NCI-H1436 treated with DMSO at 0.1 percent for 48 hours (cell line): ENCODE results near the gene CORO7.

ENCODE experiments used
- DNase-seq: peaks from one replicate; lab custom pipeline; 2025; lab: John Stamatoyannopoulos, UW

Gene CORO7

GRCh38 chr16:4426021-4426684 is 9.8 kb upstream of the CORO7 start:
- DNase-seq = no peak

- DNase-seq = peak; percentile 79
Measured at GRCh38 chr16:4425378-4426020, 9.1 kb upstream of the CORO7 start, which contains the start of gene DNAJA3. DNAJA3 (plus strand) TSS chr16:4425868; CDS start chr16:4425882, 14 bp downstream.

- no peak for DNase-seq
Measured at GRCh38 chr16:4420505-4421105, 4.2 kb upstream of the CORO7 start.

- DNase-seq = no peak
Measured at GRCh38 chr16:4419402-4419959, 3.1 kb upstream of the CORO7 start.

- no peak for DNase-seq
Measured at GRCh38 chr16:4415538-4416199, 727 bp downstream of the CORO7 start.

- no peak for DNase-seq
Measured at GRCh38 chr16:4414187-4414917, 2.0 kb downstream of the CORO7 start.

- DNase-seq = no peak
Measured at GRCh38 chr16:4412854-4413253, 3.5 kb downstream of the CORO7 start.

- DNase-seq = no peak
Measured at GRCh38 chr16:4412159-4412558, 4.2 kb downstream of the CORO7 start.

GRCh38 chr16:4411684-4412083 is 4.7 kb downstream of the CORO7 start:
- DNase-seq = no peak

GRCh38 chr16:4410335-4411075 is 5.9 kb downstream of the CORO7 start:
- DNase-seq = no peak

- DNase-seq = no peak
Measured at GRCh38 chr16:4409081-4409932, 7.1 kb downstream of the CORO7 start.

GRCh38 chr16:4408323-4408690 is 8.1 kb downstream of the CORO7 start:
- DNase-seq = no peak

GRCh38 chr16:4407543-4408322 is 8.7 kb downstream of the CORO7 start:
- DNase-seq = no peak

GRCh38 chr16:4404967-4405696 is 11.3 kb downstream of the CORO7 start:
- no peak for DNase-seq

GRCh38 chr16:4404247-4404966 is 12.0 kb downstream of the CORO7 start:
- no peak for DNase-seq

GRCh38 chr16:4403133-4403949 is 13.1 kb downstream of the CORO7 start:
- no peak for DNase-seq
